NCI-H1092 treated with DMSO at 0.1 percent for 48 hours (cell line): Measurements from ENCODE around the gene PNMT.

ENCODE experiments used
- DNase-seq: peaks from one replicate; lab custom pipeline; 2025; lab: John Stamatoyannopoulos, UW

Gene PNMT

GRCh38 chr17:39633570-39634183 is 34.6 kb upstream of the PNMT start:
- DNase-seq: no peak

- DNase-seq: peak; percentile 67
Observed at GRCh38 chr17:39634384-39634871, 33.8 kb upstream of the PNMT start.

GRCh38 chr17:39635614-39636176 is 32.6 kb upstream of the PNMT start:
- DNase-seq: no peak

GRCh38 chr17:39636587-39636926 is 31.7 kb upstream of the PNMT start:
- no peak for DNase-seq

- DNase-seq: peak; percentile 68
Observed at GRCh38 chr17:39636927-39637736, 31.1 kb upstream of the PNMT start, which contains the start of gene STARD3. Gene STARD3 (plus strand): TSS chr17:39637144. CDS start chr17:39653532, 16,388 bp downstream.

- no peak for DNase-seq
Observed at GRCh38 chr17:39638317-39638716, 29.9 kb upstream of the PNMT start.

GRCh38 chr17:39639043-39639442 is 29.2 kb upstream of the PNMT start:
- no peak for DNase-seq

- DNase-seq: no peak
Observed at GRCh38 chr17:39639566-39640458, 28.4 kb upstream of the PNMT start.

- DNase-seq: no peak
Observed at GRCh38 chr17:39640591-39641031, 27.6 kb upstream of the PNMT start.

GRCh38 chr17:39641097-39641496 is 27.2 kb upstream of the PNMT start:
- DNase-seq: no peak

- DNase-seq: no peak
Observed at GRCh38 chr17:39641883-39642282, 26.4 kb upstream of the PNMT start.

GRCh38 chr17:39642291-39643074 is 25.8 kb upstream of the PNMT start:
- no peak for DNase-seq

- no peak for DNase-seq
Observed at GRCh38 chr17:39643271-39643670, 25.0 kb upstream of the PNMT start.

GRCh38 chr17:39647256-39647655 is 21.0 kb upstream of the PNMT start:
- DNase-seq: no peak

GRCh38 chr17:39648616-39649366 is 19.5 kb upstream of the PNMT start:
- no peak for DNase-seq

- DNase-seq: no peak
Observed at GRCh38 chr17:39650121-39650579, 18.1 kb upstream of the PNMT start.

GRCh38 chr17:39651923-39652586 is 16.2 kb upstream of the PNMT start:
- DNase-seq: no peak

- DNase-seq: no peak
Observed at GRCh38 chr17:39652587-39653315, 15.5 kb upstream of the PNMT start.

- no peak for DNase-seq
Observed at GRCh38 chr17:39653316-39653661, 15.0 kb upstream of the PNMT start.
